ENCODE results near the gene PCDHGA12.

DNA sequence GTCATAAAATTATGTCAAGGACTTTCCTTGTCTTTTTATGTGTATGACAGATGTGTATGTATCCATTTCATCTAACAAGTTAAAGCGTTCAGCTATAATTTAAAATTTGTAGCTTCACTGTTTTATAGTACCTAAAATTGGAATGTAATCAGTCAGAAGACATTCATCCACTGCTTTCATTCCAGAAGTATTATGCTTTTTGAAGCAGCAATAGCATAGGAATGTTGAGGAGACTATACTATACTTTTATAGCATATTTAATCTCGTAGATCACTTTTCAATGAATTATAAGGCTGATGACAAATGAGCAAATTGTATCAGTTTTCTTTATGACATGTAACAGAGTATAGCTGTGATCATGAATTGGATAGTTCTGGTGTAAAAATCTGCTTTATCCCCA lies 6.9 kb downstream of the PCDHGA12 start:
- TF ChIP-seq NFYB (IDR thresholded peaks at IDR 0.05; ENCODE audit: insufficient read depth, low read depth, low read length) (no peak), PML (IDR thresholded peaks at IDR 0.05; ENCODE audit: low read length) (no peak), POLR2A (IDR thresholded peaks at IDR 0.05; ENCODE audit: low read depth, low read length) (no peak), EP300 (IDR thresholded peaks at IDR 0.05; ENCODE audit: borderline replicate concordance in 1 of 2, control insufficient read depth in 1 of 2, low read depth in 2 of 2, low read length in 2 of 2) (no peak)
- TF ChIP-seq, protein P1, sequence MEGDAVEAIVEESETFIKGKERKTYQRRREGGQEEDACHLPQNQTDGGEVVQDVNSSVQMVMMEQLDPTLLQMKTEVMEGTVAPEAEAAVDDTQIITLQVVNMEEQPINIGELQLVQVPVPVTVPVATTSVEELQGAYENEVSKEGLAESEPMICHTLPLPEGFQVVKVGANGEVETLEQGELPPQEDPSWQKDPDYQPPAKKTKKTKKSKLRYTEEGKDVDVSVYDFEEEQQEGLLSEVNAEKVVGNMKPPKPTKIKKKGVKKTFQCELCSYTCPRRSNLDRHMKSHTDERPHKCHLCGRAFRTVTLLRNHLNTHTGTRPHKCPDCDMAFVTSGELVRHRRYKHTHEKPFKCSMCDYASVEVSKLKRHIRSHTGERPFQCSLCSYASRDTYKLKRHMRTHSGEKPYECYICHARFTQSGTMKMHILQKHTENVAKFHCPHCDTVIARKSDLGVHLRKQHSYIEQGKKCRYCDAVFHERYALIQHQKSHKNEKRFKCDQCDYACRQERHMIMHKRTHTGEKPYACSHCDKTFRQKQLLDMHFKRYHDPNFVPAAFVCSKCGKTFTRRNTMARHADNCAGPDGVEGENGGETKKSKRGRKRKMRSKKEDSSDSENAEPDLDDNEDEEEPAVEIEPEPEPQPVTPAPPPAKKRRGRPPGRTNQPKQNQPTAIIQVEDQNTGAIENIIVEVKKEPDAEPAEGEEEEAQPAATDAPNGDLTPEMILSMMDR (IDR thresholded peaks at IDR 0.05 in 2 of 3, conservative IDR thresholded peaks at IDR 0.05 in 1 of 3; ENCODE audit: control insufficient read depth in 2 of 3, extremely low read depth in 1 of 3, insufficient read depth in 1 of 3, low read depth in 3 of 3, low read length in 3 of 3): no peak
- TF ChIP-seq, protein P2, sequence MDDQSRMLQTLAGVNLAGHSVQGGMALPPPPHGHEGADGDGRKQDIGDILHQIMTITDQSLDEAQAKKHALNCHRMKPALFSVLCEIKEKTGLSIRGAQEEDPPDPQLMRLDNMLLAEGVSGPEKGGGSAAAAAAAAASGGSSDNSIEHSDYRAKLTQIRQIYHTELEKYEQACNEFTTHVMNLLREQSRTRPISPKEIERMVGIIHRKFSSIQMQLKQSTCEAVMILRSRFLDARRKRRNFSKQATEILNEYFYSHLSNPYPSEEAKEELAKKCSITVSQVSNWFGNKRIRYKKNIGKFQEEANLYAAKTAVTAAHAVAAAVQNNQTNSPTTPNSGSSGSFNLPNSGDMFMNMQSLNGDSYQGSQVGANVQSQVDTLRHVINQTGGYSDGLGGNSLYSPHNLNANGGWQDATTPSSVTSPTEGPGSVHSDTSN (IDR thresholded peaks at IDR 0.05; ENCODE audit: insufficient replicate concordance, low read depth, low read length): no peak
- TF ChIP-seq, protein P3, sequence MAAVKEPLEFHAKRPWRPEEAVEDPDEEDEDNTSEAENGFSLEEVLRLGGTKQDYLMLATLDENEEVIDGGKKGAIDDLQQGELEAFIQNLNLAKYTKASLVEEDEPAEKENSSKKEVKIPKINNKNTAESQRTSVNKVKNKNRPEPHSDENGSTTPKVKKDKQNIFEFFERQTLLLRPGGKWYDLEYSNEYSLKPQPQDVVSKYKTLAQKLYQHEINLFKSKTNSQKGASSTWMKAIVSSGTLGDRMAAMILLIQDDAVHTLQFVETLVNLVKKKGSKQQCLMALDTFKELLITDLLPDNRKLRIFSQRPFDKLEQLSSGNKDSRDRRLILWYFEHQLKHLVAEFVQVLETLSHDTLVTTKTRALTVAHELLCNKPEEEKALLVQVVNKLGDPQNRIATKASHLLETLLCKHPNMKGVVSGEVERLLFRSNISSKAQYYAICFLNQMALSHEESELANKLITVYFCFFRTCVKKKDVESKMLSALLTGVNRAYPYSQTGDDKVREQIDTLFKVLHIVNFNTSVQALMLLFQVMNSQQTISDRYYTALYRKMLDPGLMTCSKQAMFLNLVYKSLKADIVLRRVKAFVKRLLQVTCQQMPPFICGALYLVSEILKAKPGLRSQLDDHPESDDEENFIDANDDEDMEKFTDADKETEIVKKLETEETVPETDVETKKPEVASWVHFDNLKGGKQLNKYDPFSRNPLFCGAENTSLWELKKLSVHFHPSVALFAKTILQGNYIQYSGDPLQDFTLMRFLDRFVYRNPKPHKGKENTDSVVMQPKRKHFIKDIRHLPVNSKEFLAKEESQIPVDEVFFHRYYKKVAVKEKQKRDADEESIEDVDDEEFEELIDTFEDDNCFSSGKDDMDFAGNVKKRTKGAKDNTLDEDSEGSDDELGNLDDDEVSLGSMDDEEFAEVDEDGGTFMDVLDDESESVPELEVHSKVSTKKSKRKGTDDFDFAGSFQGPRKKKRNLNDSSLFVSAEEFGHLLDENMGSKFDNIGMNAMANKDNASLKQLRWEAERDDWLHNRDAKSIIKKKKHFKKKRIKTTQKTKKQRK (IDR thresholded peaks at IDR 0.05; ENCODE audit: low read depth, low read length): no peak
- TF ChIP-seq, protein P4, sequence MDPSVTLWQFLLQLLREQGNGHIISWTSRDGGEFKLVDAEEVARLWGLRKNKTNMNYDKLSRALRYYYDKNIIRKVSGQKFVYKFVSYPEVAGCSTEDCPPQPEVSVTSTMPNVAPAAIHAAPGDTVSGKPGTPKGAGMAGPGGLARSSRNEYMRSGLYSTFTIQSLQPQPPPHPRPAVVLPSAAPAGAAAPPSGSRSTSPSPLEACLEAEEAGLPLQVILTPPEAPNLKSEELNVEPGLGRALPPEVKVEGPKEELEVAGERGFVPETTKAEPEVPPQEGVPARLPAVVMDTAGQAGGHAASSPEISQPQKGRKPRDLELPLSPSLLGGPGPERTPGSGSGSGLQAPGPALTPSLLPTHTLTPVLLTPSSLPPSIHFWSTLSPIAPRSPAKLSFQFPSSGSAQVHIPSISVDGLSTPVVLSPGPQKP (IDR thresholded peaks at IDR 0.05; ENCODE audit: low read depth, low read length): no peak

Data from GM12878 (cell line).